Measurements from ENCODE around the gene PDE8A. TPM values are rescaled to one million over a fixed set of nuclear protein-coding genes. Genes with fewer than 3 reads are reported as not detected.
"Not testable (repeated sequence)": the region's sequence is repeated elsewhere in the genome, so short reads cannot be mapped to it uniquely, and the experiment has no call there.

Gene PDE8A
- total RNA-seq, 1 experiment from 2014 or later: 44.2 TPM

- CTCF ChIA-PET: no interaction called here
- Histone ChIP-seq H3K4me3 (ENCODE audit: low read length) (no peak overlapping the region), H3K9me3 (ENCODE audit: low read length) (no peaks in the 10 kb centered on the region), H3K27me3 (ENCODE audit: low read length) (no peaks in the 10 kb centered on the region), H2AFZ (ENCODE audit: low read length) (no peak overlapping the region), H3K9ac (ENCODE audit: low read length) (no peak overlapping the region), H3K36me3 (ENCODE audit: low read depth, low read length) (no peaks in the 10 kb centered on the region), H4K20me1 (ENCODE audit: low read length) (peaks cover 36% of the 10 kb centered on the region; the same call in 1 of the 2 replicates), H3K4me2 (ENCODE audit: low read length) (no peak overlapping the region), H3K79me2 (ENCODE audit: low read length) (peaks cover 86% of the 10 kb centered on the region), H3K4me1 (ENCODE audit: insufficient read depth, low read length) (no peaks in the 10 kb centered on the region), H3K27ac (ENCODE audit: low read length) (no peak overlapping the region), H3F3A (ENCODE audit: low read length, unreplicated experiment) (no peaks in the 10 kb centered on the region), H3K9me2 (replicated peaks; ENCODE audit: low read length) (no peaks in the 10 kb centered on the region)
- DNase-seq: no peak
- TF ChIP-seq CTCF (conservative IDR thresholded peaks at IDR 0.05; ENCODE audit: low read depth, low read length) (no peak), EZH2 (IDR thresholded peaks at IDR 0.05; ENCODE audit: low read length, unreplicated experiment) (no peak), EZH2phosphoT487 (IDR thresholded peaks at IDR 0.05; ENCODE audit: borderline replicate concordance, low read length) (no peak)
- intact Hi-C loops (cut with micrococcal nuclease): no loop called here
- BruUV-seq (replicated peaks): no TSS peak
- POLR2A ChIA-PET (ENCODE audit: unreplicated experiment): no interaction called here
- no peak for ATAC-seq
Observed at GRCh38 chr15:85010386-85011159, 28.9 kb downstream of the PDE8A start.

GRCh38 chr15:85011160-85011571 is 29.5 kb downstream of the PDE8A start:
- CTCF ChIA-PET: no interaction called here
- no peak for ATAC-seq

GRCh38 chr15:85011724-85012123 is 30.1 kb downstream of the PDE8A start:
- POLR2A ChIA-PET (ENCODE audit: unreplicated experiment); CTCF ChIA-PET; DNase-seq; H3K4me1 ChIP-seq (ENCODE audit: insufficient read depth, low read length); H3K9ac ChIP-seq (ENCODE audit: low read length); intact Hi-C loops (cut with micrococcal nuclease); ATAC-seq; H3K9me2 ChIP-seq (replicated peaks; ENCODE audit: low read length); H3K4me3 ChIP-seq (ENCODE audit: low read length); H3K27ac ChIP-seq (ENCODE audit: low read length); H3K27me3 ChIP-seq (ENCODE audit: low read length); H3K4me2 ChIP-seq (ENCODE audit: low read length); H3K9me3 ChIP-seq (ENCODE audit: low read length); H2AFZ ChIP-seq (ENCODE audit: low read length); H3F3A ChIP-seq (ENCODE audit: low read length, unreplicated experiment); H3K36me3 ChIP-seq (ENCODE audit: low read depth, low read length); BruUV-seq (replicated peaks): not testable (repeated sequence)
- peaks cover 88% of the 10 kb centered on the region for H3K79me2 ChIP-seq (ENCODE audit: low read length)
- H4K20me1 ChIP-seq (ENCODE audit: low read length): peaks cover 39% of the 10 kb centered on the region

More at GRCh38 chr15:85011160-85011571, 29.5 kb downstream of the PDE8A start:
- no peaks in the 10 kb centered on the region for H3F3A ChIP-seq (ENCODE audit: low read length, unreplicated experiment)
- H4K20me1 ChIP-seq (ENCODE audit: low read length): peaks cover 37% of the 10 kb centered on the region
- intact Hi-C loops (cut with micrococcal nuclease): no loop called here
- no peak overlapping the region for H3K4me3 ChIP-seq (ENCODE audit: low read length)
- no TSS peak for BruUV-seq (replicated peaks)
- H3K4me1 ChIP-seq (ENCODE audit: insufficient read depth, low read length): no peaks in the 10 kb centered on the region
- H3K79me2 ChIP-seq (ENCODE audit: low read length): peaks cover 88% of the 10 kb centered on the region
- H3K27me3 ChIP-seq (ENCODE audit: low read length): no peaks in the 10 kb centered on the region
- POLR2A ChIA-PET (ENCODE audit: unreplicated experiment): no interaction called here
- no peaks in the 10 kb centered on the region for H3K9me3 ChIP-seq (ENCODE audit: low read length)
- H3K9ac ChIP-seq (ENCODE audit: low read length): no peak overlapping the region
- no peak overlapping the region for H2AFZ ChIP-seq (ENCODE audit: low read length)
- H3K27ac ChIP-seq (ENCODE audit: low read length): no peak overlapping the region
- no peaks in the 10 kb centered on the region for H3K9me2 ChIP-seq (replicated peaks; ENCODE audit: low read length)
- TF ChIP-seq EZH2phosphoT487 (IDR thresholded peaks at IDR 0.05; ENCODE audit: borderline replicate concordance, low read length): no peak
- TF ChIP-seq CTCF (conservative IDR thresholded peaks at IDR 0.05; ENCODE audit: low read depth, low read length): no peak
- TF ChIP-seq EZH2 (IDR thresholded peaks at IDR 0.05; ENCODE audit: low read length, unreplicated experiment): no peak
- no peaks in the 10 kb centered on the region for H3K36me3 ChIP-seq (ENCODE audit: low read depth, low read length)
- H3K4me2 ChIP-seq (ENCODE audit: low read length): no peak overlapping the region
- no peak for DNase-seq

Data from PC-3 (cell line).